CD4-positive, alpha-beta T cell treated with Interferon gamma for 1 hour (primary cell): ENCODE measurements around the gene CDRT15.
"Not testable (repeated sequence)": the region's sequence is repeated elsewhere in the genome, so short reads cannot be mapped to it uniquely, and the experiment has no call there.

Experiments
- DNase-seq: peaks from one replicate; pipeline ENCODE4 v3.0.0-alpha.2; 2020

Gene CDRT15

DNA sequence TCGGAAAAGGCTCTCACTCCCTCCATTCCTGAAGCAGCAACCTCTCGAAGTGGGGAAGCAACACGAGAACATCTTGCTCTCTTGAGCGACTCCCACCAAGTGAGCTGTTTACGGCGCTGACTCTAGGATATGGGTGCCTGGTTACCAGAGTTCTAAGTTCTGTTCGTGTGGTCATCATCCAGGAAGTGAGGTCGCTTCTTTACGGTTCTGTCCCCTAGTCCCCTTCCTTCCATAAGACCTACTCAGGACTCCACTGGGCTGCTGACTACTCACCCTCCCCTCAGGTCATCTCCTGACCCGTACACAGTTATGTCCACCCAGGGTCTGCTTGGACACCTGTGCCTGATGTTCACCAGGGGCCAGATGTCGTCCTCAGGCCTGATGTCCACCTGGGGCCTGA, at the start of gene CDRT15:
Gene CDRT15, minus strand, starts transcription at position 101 of the 400 bp plus-strand sequence. Its CDS starts 29 bp downstream, at position 72.
- not testable (repeated sequence) for DNase-seq

DNA sequence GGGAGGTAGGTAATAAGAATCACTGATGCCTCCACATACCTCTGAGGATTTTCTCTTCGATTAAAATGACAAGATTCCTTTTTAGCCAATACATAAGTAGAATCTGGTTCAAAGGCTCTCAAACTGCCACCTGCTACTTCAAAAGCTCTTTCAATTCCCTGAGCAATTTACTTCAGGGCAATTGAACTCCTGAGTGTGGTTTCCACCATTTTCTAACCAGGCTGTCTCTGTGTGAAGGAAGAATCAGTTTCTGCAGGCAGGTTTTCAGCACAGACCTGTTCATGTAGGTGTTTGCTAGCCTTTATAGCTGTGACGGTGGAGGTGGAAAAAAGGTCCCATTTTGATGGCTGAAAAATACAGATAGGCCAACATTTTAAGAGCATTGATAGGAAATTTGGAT, 46.1 kb upstream of the CDRT15 start:
- DNase-seq = no peak

- DNase-seq = no peak
Observed at GRCh38 chr17:14281530-14281929, 44.9 kb upstream of the CDRT15 start.

GRCh38 chr17:14276535-14277250, 40.0 kb upstream of the CDRT15 start:
- no peak for DNase-seq

DNA sequence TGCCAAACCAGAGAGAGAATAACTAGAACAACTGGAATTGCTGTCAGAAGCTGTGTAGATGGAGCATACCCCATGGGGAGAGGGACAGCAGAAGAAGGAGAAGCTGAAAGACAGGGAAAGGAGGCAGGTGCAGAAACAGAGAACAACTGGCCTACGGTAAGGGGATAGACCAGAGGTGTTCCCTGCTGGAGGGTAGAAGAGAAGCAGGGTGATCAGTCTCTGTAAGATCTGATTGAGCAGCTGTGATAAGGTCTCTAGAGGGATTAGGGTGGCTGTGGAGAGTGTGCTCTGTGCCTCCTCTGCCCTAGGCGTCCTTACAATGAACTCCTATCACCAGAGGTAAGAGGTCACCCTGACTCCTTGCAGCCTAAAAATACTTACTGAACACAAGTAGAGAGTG, 33.8 kb upstream of the CDRT15 start:
- DNase-seq = no peak

DNA sequence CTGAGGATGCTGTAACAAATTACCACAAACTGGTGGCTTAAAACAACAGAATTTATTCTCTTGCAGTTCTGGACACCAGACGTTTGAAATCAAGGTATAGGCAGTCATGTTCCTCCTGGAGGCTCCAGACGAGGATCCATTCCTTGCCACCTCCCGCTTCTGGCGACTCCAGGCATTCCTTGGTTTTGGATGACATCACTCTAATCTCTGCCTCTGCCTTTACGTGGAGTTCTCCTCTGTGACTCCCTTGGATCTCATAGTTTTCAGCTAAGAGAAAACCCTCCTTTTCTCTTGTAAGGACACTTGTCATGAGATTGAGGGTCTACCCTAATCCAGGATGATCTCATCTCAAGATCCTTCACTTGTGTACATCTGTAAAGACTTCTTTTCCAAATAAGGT, 32.8 kb upstream of the CDRT15 start:
- DNase-seq = no peak

GRCh38 chr17:14268264-14268663, 31.6 kb upstream of the CDRT15 start:
- DNase-seq = no peak

DNA sequence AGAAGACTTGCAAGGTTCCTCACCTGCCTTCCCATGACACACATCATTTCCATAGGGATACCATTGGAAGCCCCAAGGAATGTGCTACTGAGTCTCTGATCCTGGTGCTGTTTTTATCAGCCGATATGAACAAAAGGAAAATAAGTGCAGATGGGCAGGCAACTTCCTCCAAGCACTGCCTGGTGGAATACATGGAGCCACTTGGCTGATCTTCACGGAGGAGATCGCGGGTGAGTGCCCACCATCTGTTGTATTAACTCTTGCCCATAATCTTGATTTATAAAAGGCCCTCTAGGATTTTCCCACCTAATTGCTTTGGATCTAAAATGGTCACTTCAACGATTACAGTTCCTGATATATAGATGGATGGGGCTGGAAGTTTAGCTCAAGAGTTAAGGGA, 24.7 kb upstream of the CDRT15 start:
- DNase-seq = no peak

- DNase-seq = no peak
Observed at GRCh38 chr17:14245629-14246028, 9.0 kb upstream of the CDRT15 start.

GRCh38 chr17:14245002-14245401, 8.3 kb upstream of the CDRT15 start:
- no peak for DNase-seq

DNA sequence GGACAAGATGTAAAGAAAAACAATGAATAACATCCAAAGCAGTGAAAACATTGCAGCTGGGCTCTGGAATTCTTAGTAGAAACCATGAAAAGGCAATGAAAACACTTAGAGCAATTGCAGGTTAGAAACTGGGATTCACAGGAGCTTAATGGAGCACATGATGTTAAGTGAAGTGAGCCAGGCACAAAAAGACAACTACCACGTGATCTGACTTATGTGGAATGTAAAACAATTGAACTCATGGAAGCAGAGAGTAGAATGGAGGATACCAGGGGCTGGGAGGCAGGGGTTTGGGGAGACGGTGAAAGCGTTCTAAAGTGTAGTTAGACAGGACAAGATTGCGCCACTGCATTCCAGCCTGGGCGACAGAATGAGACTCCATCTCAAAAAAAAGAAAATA, 2.6 kb upstream of the CDRT15 start:
- not testable (repeated sequence) for DNase-seq

GRCh38 chr17:14236032-14236431, 630 bp downstream of the CDRT15 start:
- DNase-seq = not testable (repeated sequence)

DNA sequence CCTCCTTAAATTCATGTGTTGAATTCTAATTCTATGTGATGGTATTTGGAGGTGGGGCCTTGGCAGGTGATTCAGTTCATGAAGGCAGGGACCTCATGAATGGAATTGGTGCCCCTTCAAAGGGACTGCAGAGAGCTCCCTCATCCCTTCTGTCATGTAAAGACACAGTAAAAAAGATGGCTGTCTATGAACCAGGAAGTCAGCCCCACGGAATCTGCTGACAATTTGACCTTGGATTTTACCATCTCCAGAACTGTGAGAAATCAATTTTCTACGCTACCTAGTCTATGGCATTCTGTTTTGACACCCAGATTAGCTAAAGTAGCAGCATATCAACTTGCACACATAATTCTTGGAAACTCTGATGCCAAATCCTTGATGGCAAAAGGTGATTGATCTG, 1.6 kb downstream of the CDRT15 start:
- not testable (repeated sequence) for DNase-seq

GRCh38 chr17:14231187-14231586, 5.5 kb downstream of the CDRT15 start:
- not testable (repeated sequence) for DNase-seq

GRCh38 chr17:14228903-14229302, 7.8 kb downstream of the CDRT15 start:
- no peak for DNase-seq

- no peak for DNase-seq
Observed at GRCh38 chr17:14227052-14227451, 9.6 kb downstream of the CDRT15 start.

- no peak for DNase-seq
Observed at GRCh38 chr17:14225254-14225980, 11.2 kb downstream of the CDRT15 start.

DNA sequence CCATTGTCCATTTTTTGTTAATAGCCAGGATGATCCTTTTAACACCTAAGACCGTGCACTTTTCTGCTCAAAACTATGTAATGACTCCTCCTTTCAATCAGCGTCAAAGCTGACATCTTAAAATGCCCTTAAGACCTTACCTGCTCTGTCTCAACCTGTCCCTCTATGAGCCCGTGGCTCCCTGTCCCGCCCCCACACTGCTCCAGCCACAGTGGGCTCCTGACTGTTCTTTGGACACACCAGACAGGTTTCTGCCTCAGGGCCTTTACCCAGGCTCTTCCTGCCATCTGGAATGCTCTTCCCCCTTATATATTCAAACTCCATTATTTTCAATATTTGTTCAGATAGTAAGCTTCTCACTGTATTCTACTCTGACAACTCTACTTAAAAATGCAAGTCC, 14.1 kb downstream of the CDRT15 start:
- DNase-seq = no peak

DNA sequence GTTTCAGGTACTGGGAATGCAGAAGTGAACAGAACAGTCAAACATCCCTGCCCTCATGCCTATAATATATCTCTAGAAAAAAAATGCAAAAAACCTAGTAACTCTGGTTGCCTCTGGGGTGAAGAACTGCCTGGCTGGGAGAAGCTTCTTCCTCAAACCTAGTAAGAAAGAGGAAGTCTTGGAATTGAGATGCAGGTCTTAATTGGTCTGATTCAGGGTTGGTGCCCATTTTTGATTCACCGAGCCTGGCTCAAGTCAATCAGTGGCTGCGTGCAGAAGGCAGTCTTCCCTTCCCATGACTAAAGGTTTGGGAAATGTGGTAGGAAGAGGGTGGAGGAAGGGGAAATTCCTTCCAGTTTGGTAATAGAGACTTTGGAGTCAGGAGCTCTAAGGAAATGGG, 22.4 kb downstream of the CDRT15 start:
- no peak for DNase-seq

DNA sequence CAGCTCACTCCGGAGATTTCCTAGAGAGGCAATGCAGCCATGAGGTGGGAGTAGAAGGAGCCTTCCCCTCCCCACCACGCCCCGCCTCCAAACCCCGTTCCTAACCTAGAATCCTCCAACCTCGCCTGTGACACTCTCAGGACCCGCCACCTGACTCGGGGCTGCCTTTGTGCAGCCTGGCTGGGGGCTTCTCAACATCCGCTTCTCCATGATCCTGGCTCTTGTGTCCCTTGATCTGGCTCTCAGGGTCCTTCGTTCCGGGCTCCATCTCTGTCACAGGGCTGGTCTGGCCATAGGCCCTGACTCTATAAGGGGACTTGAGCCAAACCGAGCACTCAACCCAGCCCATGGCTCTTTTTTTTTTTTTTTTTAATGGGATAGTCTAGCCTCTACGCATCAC, 24.3 kb downstream of the CDRT15 start:
- DNase-seq = no peak

DNA sequence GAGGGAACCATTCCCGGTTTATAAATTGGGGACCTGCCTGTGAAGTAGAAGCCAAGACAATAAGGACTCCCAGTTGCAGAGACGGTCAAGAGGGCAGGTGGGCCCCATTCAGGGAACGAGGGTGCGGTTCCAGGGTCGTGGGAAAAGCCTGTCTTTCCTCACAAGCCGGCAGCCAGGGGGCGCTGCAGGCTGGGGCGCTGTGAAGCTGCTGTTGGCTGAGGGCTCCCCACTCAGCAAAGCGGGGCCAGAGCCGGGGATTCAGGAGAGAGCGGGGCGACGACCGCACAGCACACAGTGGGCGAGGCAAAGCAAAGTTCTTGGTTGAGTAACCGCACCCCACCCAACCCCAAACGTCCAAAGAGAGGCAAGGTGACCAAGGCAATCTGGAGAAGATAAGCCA, 24.9 kb downstream of the CDRT15 start:
- DNase-seq = peak; percentile 34

DNA sequence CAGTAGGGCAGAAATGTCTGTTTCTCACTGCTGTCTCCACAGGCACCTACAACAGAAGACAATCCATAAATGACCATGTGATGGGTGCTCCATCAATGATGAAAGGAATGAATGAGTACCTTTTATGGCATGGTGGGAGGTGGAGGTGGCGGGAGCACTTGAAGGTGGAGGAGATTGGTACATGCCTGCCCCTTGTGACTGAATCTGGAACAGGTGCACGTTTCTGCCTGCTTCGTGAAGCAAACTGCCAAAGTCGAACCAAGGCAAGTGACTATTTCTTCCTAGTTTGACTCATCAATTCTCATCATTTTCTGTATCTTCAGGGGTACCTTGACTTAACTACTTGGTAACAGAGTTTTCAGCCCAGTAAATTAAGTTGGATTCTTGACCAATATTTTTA, 25.4 kb downstream of the CDRT15 start:
- DNase-seq = no peak

DNA sequence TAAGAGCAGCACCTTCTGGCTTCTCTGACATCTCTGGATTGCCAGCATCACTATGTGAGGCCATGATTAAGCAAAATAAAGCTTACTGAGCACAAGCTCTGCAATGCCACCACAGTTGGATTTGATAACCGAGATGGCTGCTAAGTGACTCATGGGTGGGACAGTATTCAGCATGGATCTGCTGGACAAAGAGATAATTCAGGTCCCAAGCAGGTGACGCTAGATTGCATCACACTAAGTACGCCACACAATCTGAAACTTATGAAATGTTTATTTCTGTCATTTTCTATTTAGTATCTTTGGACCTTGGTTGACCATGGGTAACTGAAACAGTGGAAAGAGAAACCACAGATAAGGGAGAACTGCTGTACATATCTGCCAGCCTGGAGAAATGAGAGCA, 27.4 kb downstream of the CDRT15 start:
- DNase-seq = no peak

DNA sequence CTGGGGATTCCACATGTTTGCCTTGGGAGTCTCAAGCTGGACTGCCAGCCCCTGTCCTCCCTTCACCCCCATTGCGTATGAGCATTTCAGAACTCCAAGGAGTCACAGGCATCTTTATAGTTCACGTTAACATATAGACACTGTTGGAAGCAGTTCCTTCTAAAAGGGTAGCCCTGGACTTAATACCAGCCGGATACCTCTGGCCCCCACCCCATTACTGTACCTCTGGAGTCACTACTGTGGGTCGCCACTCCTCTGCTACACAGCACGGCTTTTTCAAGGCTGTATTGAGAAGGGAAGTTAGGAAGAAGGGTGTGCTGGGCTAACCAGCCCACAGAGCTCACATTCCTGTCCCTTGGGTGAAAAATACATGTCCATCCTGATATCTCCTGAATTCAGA, 28.9 kb downstream of the CDRT15 start:
- DNase-seq = no peak

DNA sequence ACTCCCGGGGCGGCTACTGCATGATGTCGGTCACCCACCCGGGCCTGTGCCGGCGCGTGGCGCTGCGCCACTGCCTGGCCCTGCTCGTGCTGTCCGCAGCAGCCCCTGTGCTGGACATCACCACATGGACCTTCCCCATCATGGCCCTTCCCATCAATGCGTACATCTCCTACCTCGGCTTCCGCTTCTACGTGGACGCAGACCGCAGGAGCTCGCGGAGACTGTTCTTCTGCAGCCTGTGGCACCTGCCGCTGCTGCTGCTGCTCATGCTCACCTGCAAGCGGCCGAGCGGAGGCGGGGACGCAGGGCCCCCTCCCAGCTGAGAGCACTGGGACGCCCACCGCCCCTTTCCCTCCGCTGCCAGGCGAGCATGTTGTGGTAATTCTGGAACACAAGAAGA, 29.8 kb downstream of the CDRT15 start:
- DNase-seq = no peak
